ENCODE results near the gene THAP4. TPM values are rescaled to one million over a fixed set of nuclear protein-coding genes. Genes with fewer than 3 reads are reported as not detected.
"Not testable (repeated sequence)": the region's sequence is repeated elsewhere in the genome, so short reads cannot be mapped to it uniquely, and the experiment has no call there.

The THAP4 gene
- total and polyA plus RNA-seq, 5 experiments from 2014 or later: 28.4 to 58.4 (median 31.8) TPM

DNA sequence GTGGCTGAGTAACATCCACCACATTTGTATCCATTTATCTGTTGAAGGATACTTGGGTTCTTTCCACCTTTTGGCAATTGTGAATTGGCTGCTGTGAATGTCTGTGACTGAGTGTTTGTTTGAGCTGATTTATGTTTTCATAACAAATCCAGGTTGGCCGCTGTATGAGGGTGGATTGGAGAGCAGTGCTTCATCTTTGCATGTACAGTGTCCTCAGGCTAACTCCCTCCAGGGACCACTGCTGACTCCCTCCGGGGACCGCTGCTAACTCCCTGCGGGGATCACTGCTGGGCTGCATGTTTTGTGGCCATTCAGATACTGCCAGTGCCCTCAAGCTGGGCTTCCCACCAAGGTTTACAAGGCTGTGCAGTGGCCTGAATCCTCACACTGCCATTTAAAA lies 68.2 kb downstream of the THAP4 start:
- Mint-ChIP-seq H3K9me3 (no peaks in the 10 kb centered on the region), H3K27ac (no peak overlapping the region), H3K4me1 (peaks cover 0 to 10% (median 0%) of the 10 kb centered on the region in 4 donors), H3K36me3 (no peaks in the 10 kb centered on the region), H3K4me3 (no peak overlapping the region), H3K27me3 (no peaks in the 10 kb centered on the region)
- POLR2A ChIA-PET: no interaction called here
- DNase-seq: peak in 1 of 10 donors; percentile 27
- no peak for ATAC-seq

GRCh38 chr2:241567776-241568175 lies 69.2 kb downstream of the THAP4 start:
- H3K36me3 Mint-ChIP-seq: no peaks in the 10 kb centered on the region
- no peaks in the 10 kb centered on the region for H3K9me3 Mint-ChIP-seq
- DNase-seq (peak in 1 of 10 donors; percentile 52), ATAC-seq (no peak)
- no peak overlapping the region for H3K27ac Mint-ChIP-seq
- no peaks in the 10 kb centered on the region for H3K27me3 Mint-ChIP-seq
- POLR2A ChIA-PET: no interaction called here
- H3K4me1 Mint-ChIP-seq: peaks cover 0 to 10% (median 0%) of the 10 kb centered on the region in 4 donors
- H3K4me3 Mint-ChIP-seq: no peak overlapping the region

DNA sequence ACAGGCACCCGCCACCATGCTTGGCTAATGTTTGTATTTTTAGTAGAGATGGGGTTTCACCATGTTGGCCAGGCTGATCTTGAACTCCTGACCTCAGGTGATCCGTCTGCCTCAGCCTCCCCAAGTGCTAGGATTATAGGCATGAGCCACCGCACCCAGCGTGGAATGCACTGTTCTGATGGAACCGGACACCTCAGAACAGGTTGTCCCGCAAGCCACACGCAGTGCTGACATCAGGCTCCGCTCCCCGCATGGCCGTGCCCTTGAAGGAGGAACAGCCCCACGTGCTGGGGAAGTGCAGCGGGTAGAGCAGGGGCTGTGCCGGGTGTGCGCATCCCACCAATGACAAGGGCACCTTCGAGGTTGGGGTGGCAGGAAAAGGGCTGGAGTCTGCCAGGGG lies 69.7 kb downstream of the THAP4 start:
- peak in 1 of 10 donors; percentile 26 for DNase-seq
- H3K4me1 Mint-ChIP-seq: peaks cover 0 to 10% (median 0%) of the 10 kb centered on the region in 4 donors
- H3K4me3 Mint-ChIP-seq, H3K27me3 Mint-ChIP-seq, H3K9me3 Mint-ChIP-seq, POLR2A ChIA-PET, ATAC-seq, H3K27ac Mint-ChIP-seq, H3K36me3 Mint-ChIP-seq: not testable (repeated sequence)

DNA sequence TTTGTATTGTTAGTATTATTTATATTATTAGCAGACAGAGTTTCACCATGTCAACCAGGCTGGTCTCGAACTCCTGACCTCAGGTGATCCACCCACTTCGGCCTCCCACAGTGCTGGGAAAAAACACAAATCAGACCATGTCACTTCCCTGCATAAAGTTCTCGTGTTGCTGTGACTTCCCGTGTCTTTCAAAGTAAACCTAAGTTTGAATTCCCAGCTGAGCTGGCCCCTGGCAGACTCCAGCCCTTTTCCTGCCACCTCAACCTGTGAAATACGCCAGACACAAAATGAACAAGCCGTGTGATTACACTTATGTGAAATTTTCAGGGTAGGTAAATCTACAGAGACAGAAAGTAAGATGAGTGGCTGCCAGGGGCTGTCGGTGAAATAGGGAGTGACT lies 70.5 kb downstream of the THAP4 start:
- Mint-ChIP-seq H3K4me1 (peaks cover 0 to 10% (median 0%) of the 10 kb centered on the region in 4 donors), H3K27me3 (peaks cover 0 to 4% (median 0%) of the 10 kb centered on the region in 5 donors), H3K9me3 (no peaks in the 10 kb centered on the region), H3K36me3 (no peaks in the 10 kb centered on the region), H3K27ac (no peak overlapping the region), H3K4me3 (no peak overlapping the region)
- POLR2A ChIA-PET: no interaction called here
- ATAC-seq (no peak), DNase-seq (peak in 1 of 10 donors; percentile 4)

- H3K4me3 Mint-ChIP-seq, H3K27me3 Mint-ChIP-seq, POLR2A ChIA-PET, H3K27ac Mint-ChIP-seq, H3K36me3 Mint-ChIP-seq, ATAC-seq, H3K9me3 Mint-ChIP-seq: not testable (repeated sequence)
- H3K4me1 Mint-ChIP-seq: peaks cover 0 to 10% (median 0%) of the 10 kb centered on the region in 4 donors
- peak in 1 of 10 donors; percentile 46 for DNase-seq
Measured at GRCh38 chr2:241566021-241566420, 70.9 kb downstream of the THAP4 start.

DNA sequence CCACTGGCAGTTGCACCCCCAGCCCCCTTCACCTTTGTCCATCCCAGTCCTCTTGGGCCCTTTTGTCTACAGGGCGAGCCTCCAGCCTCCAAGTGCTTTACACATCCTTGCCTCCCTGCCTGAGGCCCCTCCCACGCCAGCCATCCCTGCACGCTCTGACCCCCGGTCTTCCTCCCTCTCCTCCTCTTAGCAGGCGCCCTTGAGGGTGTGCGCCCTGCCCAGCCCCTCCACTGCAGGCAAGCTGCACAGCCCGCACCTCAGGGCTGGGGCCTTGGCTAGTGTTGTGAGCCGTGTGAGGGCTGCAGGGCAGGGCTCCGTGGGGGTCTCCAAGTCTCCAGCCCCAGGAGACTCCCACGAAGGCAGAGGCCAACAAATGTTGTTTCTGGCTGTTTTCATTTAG lies 71.5 kb downstream of the THAP4 start:
- no peak overlapping the region for H3K4me3 Mint-ChIP-seq
- peaks cover 0 to 10% (median 0%) of the 10 kb centered on the region in 4 donors for H3K4me1 Mint-ChIP-seq
- ATAC-seq: no peak
- no peaks in the 10 kb centered on the region for H3K36me3 Mint-ChIP-seq
- POLR2A ChIA-PET: no interaction called here
- DNase-seq: peak in 1 of 10 donors; percentile 21
- peaks cover under 1 to 12% (median 1%) of the 10 kb centered on the region in 5 donors for H3K27me3 Mint-ChIP-seq
- no peaks in the 10 kb centered on the region for H3K9me3 Mint-ChIP-seq
- no peak overlapping the region for H3K27ac Mint-ChIP-seq

- POLR2A ChIA-PET: no interaction called here
- no peaks in the 10 kb centered on the region for H3K36me3 Mint-ChIP-seq
- H3K27ac Mint-ChIP-seq: no peak overlapping the region
- H3K4me1 Mint-ChIP-seq: peaks cover 0 to 7% (median 3%) of the 10 kb centered on the region in 4 donors
- DNase-seq: peak in 1 of 10 donors; percentile 38
- ATAC-seq: no peak
- no peak overlapping the region for H3K4me3 Mint-ChIP-seq
- H3K9me3 Mint-ChIP-seq: no peaks in the 10 kb centered on the region
- peaks cover 3 to 18% (median 7%) of the 10 kb centered on the region in 5 donors for H3K27me3 Mint-ChIP-seq
Measured at GRCh38 chr2:241564596-241565410, 72.2 kb downstream of the THAP4 start.

GRCh38 chr2:241563981-241564595 lies 72.9 kb downstream of the THAP4 start:
- Mint-ChIP-seq H3K4me1 (peaks cover 0 to 5% (median 2%) of the 10 kb centered on the region in 4 donors), H3K27ac (no peak overlapping the region), H3K9me3 (no peaks in the 10 kb centered on the region), H3K36me3 (no peaks in the 10 kb centered on the region), H3K4me3 (no peak overlapping the region), H3K27me3 (peaks cover 5 to 19% (median 8%) of the 10 kb centered on the region in 5 donors)
- no peak for ATAC-seq
- DNase-seq: peak in 1 of 10 donors; percentile 53
- POLR2A ChIA-PET: no interaction called here

- Mint-ChIP-seq H3K36me3 (no peaks in the 10 kb centered on the region), H3K9me3 (no peaks in the 10 kb centered on the region), H3K27ac (no peak overlapping the region), H3K4me3 (no peak overlapping the region), H3K4me1 (peaks cover 0 to 5% (median 2%) of the 10 kb centered on the region in 4 donors), H3K27me3 (peaks cover 5 to 19% (median 8%) of the 10 kb centered on the region in 5 donors)
- DNase-seq: peak in 1 of 10 donors; percentile 24
- no peak for ATAC-seq
- POLR2A ChIA-PET: no interaction called here
Measured at GRCh38 chr2:241563571-241563980, 73.4 kb downstream of the THAP4 start.

DNA sequence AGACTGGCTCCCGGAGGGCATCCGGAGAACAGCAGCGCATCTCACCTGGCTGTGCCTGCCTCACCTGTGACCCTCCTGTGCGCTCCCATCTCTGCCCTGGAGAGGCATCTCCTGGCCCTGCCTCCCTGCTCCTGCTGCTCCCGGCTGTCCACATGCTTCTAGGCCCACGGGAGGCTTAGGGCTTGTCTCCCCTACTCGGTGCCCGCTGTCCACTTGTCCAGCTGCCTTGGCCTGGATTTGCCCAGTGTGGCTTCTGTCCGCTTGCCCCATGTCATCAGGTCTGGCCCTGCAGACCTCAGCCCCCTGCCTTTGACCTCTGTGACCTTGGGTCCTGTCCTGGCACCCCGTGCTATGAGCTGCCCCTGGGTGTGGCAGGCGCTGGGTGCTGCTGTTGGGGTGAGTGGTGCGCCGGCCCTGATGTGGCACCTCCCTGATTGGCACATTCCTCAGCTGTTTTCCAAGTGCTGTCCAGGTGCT lies 73.9 kb downstream of the THAP4 start:
- DNase-seq (peak in 1 of 10 donors; percentile 41), ATAC-seq (no peak)
- POLR2A ChIA-PET: no interaction called here
- peaks cover 8 to 23% (median 12%) of the 10 kb centered on the region in 5 donors for H3K27me3 Mint-ChIP-seq
- no peak overlapping the region for H3K27ac Mint-ChIP-seq
- H3K9me3 Mint-ChIP-seq: peaks cover 0 to 3% (median under 1%) of the 10 kb centered on the region in 9 donors
- peaks cover 0 to 4% (median 1%) of the 10 kb centered on the region in 3 donors for H3K36me3 Mint-ChIP-seq
- no peak overlapping the region for H3K4me3 Mint-ChIP-seq
- peaks cover 3 to 9% (median 6%) of the 10 kb centered on the region in 4 donors for H3K4me1 Mint-ChIP-seq

- Mint-ChIP-seq H3K27me3 (peaks cover 14 to 30% (median 19%) of the 10 kb centered on the region in 5 donors), H3K4me1 (peaks cover 3 to 11% (median 7%) of the 10 kb centered on the region in 4 donors), H3K27ac (no peak overlapping the region), H3K4me3 (no peak overlapping the region), H3K9me3 (peaks cover 3 to 9% (median 7%) of the 10 kb centered on the region in 9 donors), H3K36me3 (peaks cover 3 to 11% (median 5%) of the 10 kb centered on the region in 3 donors)
- DNase-seq: peak in 1 of 10 donors; percentile 61
- ATAC-seq: no peak
- POLR2A ChIA-PET: no interaction called here
Measured at GRCh38 chr2:241562269-241562891, 74.6 kb downstream of the THAP4 start.

DNA sequence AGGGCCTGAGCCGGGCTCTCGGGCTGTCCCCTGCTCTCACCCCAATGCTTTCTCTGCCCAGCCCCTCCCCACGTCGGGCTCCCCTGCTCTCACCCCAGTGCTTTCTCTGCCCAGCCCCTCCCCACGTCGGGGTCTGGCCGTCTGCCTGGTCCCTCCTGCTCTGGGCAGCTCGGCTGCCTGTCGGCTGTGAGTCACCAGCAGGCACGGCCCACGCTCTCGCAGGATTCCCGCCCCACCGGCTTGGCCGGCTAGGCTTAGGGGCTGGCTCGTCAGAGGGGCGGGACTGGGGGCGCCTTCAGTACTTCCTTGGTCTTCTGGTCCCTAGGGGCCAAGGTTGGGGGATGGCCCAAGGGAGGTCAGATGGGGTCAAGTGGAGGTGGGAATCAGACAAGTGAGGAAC lies 75.1 kb downstream of the THAP4 start:
- POLR2A ChIA-PET: no interaction called here
- Mint-ChIP-seq H3K27ac (no peak overlapping the region), H3K9me3 (peaks cover 3 to 15% (median 12%) of the 10 kb centered on the region in 9 donors), H3K4me3 (peak overlapping the region in 1 of 10 donors; percentile 19), H3K36me3 (peaks cover 5 to 16% (median 5%) of the 10 kb centered on the region in 3 donors), H3K27me3 (peaks cover 14 to 34% (median 24%) of the 10 kb centered on the region in 5 donors), H3K4me1 (peaks cover 3 to 11% (median 7%) of the 10 kb centered on the region in 4 donors)
- ATAC-seq (no peak), DNase-seq (peak in 1 of 10 donors; percentile 52)
